OCI-LY3 (cell line): Measurements from ENCODE around the gene STK39.

ENCODE experiments used
- H2AFZ ChIP-seq: fragments of 200-600, 300-600 bp; shearing (Covaris generic); 2 replicates; pipeline ENCODE4 v1.6.0; 2014; ENCODE audit warnings: antibody characterized with exemption, low read depth, low read length
- H3K27ac ChIP-seq: fragments of 200-600, 300-600 bp; sonication (generic); 2 replicates; pipeline ENCODE4 v1.5.1; 2014; ENCODE audit warnings: mild to moderate bottlenecking, low read length, moderate library complexity, mixed read lengths
- H3K27me3 ChIP-seq: fragments of 200-600, 300-600 bp; sonication (generic); 2 replicates; pipeline ENCODE4 v1.6.1; 2014; ENCODE audit warnings: low read depth, low read length, mixed read lengths
- H3K36me3 ChIP-seq: fragments of 200-600, 300-600 bp; sonication (generic); replicated peaks from 2 replicates; pipeline ENCODE3; 2014; ENCODE audit warnings: low read depth, low read length, mixed read lengths
- H3K4me1 ChIP-seq: fragments of 300-600, 200-600 bp; sonication (generic); 2 replicates; pipeline ENCODE4 v1.6.1; 2014; ENCODE audit warnings: low read length, mixed read lengths
- H3K4me2 ChIP-seq: fragments of 200-600, 300-600 bp; sonication (generic); 2 replicates; pipeline ENCODE4 v1.6.1; 2014; ENCODE audit warnings: low read length, mixed read lengths
- H3K4me3 ChIP-seq: fragments of 300-600, 200-600 bp; sonication (generic); 2 replicates; pipeline ENCODE4 v1.5.1; 2014; ENCODE audit warnings: antibody characterized with exemption, mild to moderate bottlenecking, low read length, moderate library complexity
- H3K79me2 ChIP-seq: fragments of 300-600, 200-600 bp; shearing (Covaris generic); 2 replicates; pipeline ENCODE4 v1.6.1; 2014; ENCODE audit warnings: mild to moderate bottlenecking, low read length, mixed read lengths
- H3K9ac ChIP-seq: fragments of 300-600, 200-600 bp; shearing (Covaris generic); 2 replicates; pipeline ENCODE4 v1.6.0; 2014; ENCODE audit warnings: mild to moderate bottlenecking, low read length, moderate library complexity
- H3K9me3 ChIP-seq: fragments of 200-600, 300-600 bp; shearing (Covaris generic); 2 replicates; pipeline ENCODE4 v1.6.1; 2014; ENCODE audit warnings: low read length, mixed read lengths; ENCODE audit not compliant: insufficient read depth
- H4K20me1 ChIP-seq: fragments of 200-600, 300-600 bp; sonication (generic); 2 replicates; pipeline ENCODE4 v1.6.1; 2016; ENCODE audit warnings: low read length, mixed read lengths; ENCODE audit not compliant: insufficient read depth
- CTCF ChIP-seq: fragments of 200-600, 300-600 bp; sonication (generic); IDR thresholded peaks from 2 replicates; pipeline ENCODE4 v1.5.1; 2014; ENCODE audit warnings: antibody characterized with exemption, low read length, low read depth
- EZH2phosphoT487 ChIP-seq: fragments of 200-600 bp; shearing (Covaris generic); IDR thresholded peaks from 2 replicates; pipeline ENCODE4 v1.6.1; 2018; ENCODE audit warnings: antibody characterized with exemption, mixed run types, low read depth

The STK39 gene

GRCh38 chr2:168247341-168248261 is at the start of gene STK39:
Gene STK39, minus strand, starts transcription at chr2:168247595. Its CDS starts 160 bp downstream, at chr2:168247435.
- H2AFZ ChIP-seq = peak within 1 kb of the TSS; percentile 83
- H3K4me1 ChIP-seq = peaks cover 28% of the 10 kb centered on the region
- peak within 1 kb of the TSS; percentile 19 for H3K27ac ChIP-seq
- no peaks in the 10 kb centered on the region for H3K9me3 ChIP-seq
- H3K4me2 ChIP-seq = peak within 1 kb of the TSS; percentile 93
- H3K36me3 ChIP-seq = no peaks in the 10 kb centered on the region
- peak within 1 kb of the TSS; percentile 95 for H3K4me3 ChIP-seq
- peak within 1 kb of the TSS; percentile 74 for H3K9ac ChIP-seq
- peaks cover 5% of the 10 kb centered on the region; the same call in 1 of the 2 replicates for H4K20me1 ChIP-seq
- H3K79me2 ChIP-seq = peaks cover 8% of the 10 kb centered on the region
- TF ChIP-seq EZH2phosphoT487 (no peak), CTCF (peak; percentile 43)
- peaks cover 9% of the 10 kb centered on the region; the same call in 1 of the 2 replicates for H3K27me3 ChIP-seq

DNA sequence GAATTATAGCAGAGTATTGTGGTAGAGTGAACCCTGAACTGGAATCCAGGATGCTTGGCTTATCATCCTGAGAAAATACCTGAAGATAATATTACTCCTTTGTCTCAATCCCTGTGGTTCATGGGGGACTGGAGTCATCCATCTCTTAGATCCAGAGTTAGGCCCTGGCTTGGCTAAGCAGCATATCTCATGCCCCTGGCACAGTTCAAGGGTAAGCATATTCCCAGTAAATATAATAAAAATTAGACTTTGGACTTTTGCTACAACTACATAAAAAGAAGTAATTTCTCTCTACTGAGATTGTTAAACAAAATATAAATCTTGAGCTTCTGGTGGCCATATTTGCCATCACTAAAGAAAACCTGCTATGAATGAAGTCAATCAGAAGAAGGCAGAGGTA is 47.7 kb upstream of the STK39 start:
- no peaks in the 10 kb centered on the region for H3K9me3 ChIP-seq
- H3K4me1 ChIP-seq = no peaks in the 10 kb centered on the region
- H3K27me3 ChIP-seq = no peaks in the 10 kb centered on the region
- H3K27ac ChIP-seq = no peak overlapping the region
- H4K20me1 ChIP-seq = no peaks in the 10 kb centered on the region
- no peak overlapping the region for H3K9ac ChIP-seq
- no peak overlapping the region for H3K4me2 ChIP-seq
- no peaks in the 10 kb centered on the region for H3K36me3 ChIP-seq
- H3K4me3 ChIP-seq = no peak overlapping the region
- H2AFZ ChIP-seq = no peak overlapping the region
- TF ChIP-seq EZH2phosphoT487 (no peak), CTCF (no peak)
- no peaks in the 10 kb centered on the region for H3K79me2 ChIP-seq

- Histone ChIP-seq H3K27ac (no peak overlapping the region), H3K36me3 (no peaks in the 10 kb centered on the region), H3K79me2 (no peaks in the 10 kb centered on the region)
These were observed 47.0 kb upstream of the STK39 start for GRCh38 chr2:168294409-168294808.

More at GRCh38 chr2:168294409-168294808, 47.0 kb upstream of the STK39 start:
- Histone ChIP-seq H3K4me3 (no peak overlapping the region), H3K27me3 (no peaks in the 10 kb centered on the region), H3K4me2 (no peak overlapping the region), H4K20me1 (no peaks in the 10 kb centered on the region), H3K9me3 (no peaks in the 10 kb centered on the region), H3K9ac (no peak overlapping the region), H3K4me1 (no peaks in the 10 kb centered on the region), H2AFZ (no peak overlapping the region)
- no peak for TF ChIP-seq EZH2phosphoT487
- no peak for TF ChIP-seq CTCF
